ENCODE data around the gene BOD1L1.

Gene BOD1L1

DNA sequence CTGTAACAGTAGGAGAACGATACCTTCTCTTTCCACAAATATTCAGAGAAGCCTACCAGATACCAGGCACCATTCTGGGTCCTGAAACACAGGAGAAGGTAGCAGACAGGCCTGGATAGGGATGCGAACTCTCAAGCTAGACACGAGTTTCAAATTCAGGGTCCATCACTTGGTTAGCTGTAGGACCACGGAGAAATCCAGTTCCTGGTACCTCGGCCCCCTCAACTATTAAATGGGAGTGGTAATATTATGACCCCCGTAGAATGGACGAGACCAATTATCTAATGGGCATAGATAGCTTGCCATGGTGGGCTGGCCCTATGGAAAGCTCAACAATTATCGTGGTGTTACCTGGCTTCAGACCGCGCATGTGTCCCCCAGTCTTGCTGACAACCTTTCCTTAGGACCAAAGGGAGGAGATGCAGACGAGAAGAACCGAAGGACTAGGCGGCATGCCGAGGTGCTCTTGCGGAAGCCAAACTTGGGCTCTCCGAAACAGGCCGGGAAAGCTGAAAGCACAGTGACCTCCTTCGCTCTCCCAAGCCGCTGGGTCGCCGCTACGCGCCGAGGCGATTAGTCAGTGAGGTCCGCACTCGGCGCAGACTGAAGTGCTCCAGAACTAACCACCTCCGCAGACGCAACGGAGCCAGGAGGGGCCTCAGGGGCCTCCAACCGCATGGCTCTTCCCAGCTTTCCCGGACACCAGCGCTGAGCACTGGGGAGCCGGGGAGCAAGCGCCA lies 102.9 kb downstream of the BOD1L1 start:
- no peak overlapping the region for H3K4me3 ChIP-seq (ENCODE audit: low read depth, low read length)
- TF ChIP-seq, protein P1, sequence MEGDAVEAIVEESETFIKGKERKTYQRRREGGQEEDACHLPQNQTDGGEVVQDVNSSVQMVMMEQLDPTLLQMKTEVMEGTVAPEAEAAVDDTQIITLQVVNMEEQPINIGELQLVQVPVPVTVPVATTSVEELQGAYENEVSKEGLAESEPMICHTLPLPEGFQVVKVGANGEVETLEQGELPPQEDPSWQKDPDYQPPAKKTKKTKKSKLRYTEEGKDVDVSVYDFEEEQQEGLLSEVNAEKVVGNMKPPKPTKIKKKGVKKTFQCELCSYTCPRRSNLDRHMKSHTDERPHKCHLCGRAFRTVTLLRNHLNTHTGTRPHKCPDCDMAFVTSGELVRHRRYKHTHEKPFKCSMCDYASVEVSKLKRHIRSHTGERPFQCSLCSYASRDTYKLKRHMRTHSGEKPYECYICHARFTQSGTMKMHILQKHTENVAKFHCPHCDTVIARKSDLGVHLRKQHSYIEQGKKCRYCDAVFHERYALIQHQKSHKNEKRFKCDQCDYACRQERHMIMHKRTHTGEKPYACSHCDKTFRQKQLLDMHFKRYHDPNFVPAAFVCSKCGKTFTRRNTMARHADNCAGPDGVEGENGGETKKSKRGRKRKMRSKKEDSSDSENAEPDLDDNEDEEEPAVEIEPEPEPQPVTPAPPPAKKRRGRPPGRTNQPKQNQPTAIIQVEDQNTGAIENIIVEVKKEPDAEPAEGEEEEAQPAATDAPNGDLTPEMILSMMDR (IDR thresholded peaks at IDR 0.05; ENCODE audit: borderline replicate concordance, insufficient read depth, low read depth, low read length), result no peak

DNA sequence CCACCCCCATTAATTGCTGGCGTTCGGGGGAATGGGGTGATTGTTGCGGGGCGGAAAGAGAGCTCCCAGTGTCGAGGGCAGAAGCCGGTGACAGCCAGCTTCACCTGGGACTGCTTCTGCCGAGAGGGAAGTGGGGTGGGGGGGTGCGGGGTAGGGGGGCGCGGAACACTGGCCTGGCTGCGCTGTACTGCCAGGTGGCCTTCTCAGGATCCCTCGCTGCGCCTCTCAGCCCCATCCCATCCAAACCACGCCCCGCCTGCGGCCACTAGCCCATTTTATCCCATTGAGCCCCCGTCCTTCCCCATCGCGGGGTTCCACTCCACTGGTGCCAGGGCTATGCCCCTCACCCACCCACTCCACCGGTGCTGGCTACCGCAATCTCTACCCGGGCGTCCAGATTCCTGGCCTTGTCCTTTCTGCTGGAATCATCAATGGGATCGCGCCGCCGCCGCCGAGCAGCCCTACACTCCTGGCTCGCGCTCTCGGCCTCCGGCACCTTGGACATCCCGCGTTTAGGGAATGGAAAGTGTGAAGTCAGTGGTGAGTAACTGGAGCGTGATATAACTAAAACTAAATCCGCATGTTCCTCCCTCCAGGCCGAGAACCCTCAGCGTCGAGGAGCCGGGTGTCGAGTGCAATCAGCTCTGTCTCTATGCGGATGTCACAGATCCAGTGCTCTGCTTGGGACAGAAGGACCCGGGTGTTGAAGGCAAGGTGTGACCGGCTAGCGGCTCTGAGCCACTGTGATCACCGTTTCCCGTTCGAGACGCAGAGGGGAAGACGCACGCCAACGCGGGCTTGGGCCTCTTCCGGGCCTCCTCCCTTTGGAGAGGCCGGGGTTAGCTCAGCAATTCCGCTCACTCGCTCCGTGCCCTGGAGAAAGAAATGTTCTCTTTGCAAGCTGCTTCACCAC lies 103.7 kb downstream of the BOD1L1 start:
- TF ChIP-seq, protein P1 (IDR thresholded peaks at IDR 0.05; ENCODE audit: borderline replicate concordance, insufficient read depth, low read depth, low read length), result no peak
- H3K4me3 ChIP-seq (ENCODE audit: low read depth, low read length), result no peak overlapping the region

DNA sequence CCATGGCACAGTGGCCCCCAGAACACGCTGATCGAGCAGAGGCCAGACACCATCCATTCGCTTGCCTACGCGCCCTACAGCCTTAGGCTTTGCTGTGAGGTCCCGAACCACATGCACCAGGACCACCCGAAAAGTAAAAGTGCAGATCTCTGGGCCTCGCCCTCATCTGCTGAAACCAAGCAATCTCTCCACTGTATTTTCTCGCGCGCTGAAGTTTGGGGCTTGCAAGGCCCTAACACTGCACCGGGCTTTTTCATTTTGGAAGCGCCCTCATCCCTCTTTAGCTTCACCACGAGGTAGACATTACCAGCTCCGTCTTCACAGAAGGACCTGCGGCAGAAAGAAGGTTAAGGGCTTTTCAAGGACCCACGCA lies 104.4 kb downstream of the BOD1L1 start:
- no peak overlapping the region for H3K4me3 ChIP-seq (ENCODE audit: low read depth, low read length)

DNA sequence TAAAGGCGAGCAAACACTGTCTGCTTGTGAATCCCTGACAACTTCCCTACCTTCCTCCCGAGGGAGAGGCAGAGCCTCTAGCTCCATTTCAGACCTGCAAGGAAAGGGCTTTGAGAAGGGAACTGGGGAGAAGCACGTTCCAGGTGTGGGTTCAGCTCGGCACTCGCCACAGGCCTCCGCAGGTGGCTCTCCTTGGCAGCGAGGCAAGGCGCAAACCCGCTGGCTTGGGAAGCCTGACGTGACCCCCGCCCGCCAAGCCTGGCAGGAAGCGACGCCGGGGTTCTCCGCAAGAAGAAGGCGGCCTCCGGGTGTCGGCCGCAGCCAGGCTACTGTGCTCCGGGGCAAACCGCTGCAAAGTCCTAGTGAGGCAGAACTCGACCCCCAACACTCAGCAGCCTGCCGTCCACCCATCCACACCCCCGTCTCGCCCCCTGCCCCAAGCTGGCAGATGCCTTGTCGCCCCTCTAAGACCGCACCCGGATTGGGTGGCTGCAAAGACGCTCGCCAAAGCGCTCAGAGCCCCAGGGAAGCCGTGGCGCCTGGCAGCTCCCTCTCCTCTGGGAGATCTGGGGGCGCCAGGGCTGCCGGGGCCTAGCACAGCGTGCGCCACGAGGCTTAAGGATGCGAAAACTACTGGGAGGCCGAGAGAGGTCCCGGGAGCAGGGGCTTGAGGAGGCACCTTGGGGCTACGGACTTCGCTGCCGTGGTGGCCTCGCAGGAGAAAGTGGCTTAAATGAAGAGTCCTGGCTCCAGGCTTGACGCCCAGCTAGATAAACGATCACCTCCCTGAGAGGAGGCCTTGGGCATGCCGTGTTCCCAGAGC lies 105.0 kb downstream of the BOD1L1 start:
- no peak overlapping the region for H3K4me3 ChIP-seq (ENCODE audit: low read depth, low read length)
- TF ChIP-seq, protein P1 (IDR thresholded peaks at IDR 0.05; ENCODE audit: borderline replicate concordance, insufficient read depth, low read depth, low read length), result no peak

More for the DNA sequence above, 104.4 kb downstream of the BOD1L1 start:
- TF ChIP-seq, protein P1 (IDR thresholded peaks at IDR 0.05; ENCODE audit: borderline replicate concordance, insufficient read depth, low read depth, low read length), result no peak

DNA sequence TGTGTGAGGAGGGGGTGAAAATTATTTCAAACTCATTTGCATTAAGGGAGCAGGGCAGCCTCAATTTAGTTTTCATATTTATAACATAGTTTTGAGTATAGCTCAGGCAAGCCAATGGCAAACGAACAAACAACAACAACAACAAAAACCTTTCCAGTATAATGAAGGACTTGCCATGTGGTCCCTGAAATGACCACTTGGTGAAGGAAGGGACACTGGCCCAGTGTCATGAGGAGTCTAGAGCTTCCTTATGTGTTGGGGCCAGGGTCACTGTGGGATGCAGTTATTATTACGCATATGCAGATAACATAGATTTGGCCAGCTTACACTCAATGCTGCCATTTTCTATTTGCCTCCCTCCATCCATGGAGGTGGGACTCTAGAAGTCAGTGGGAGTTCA lies 106.5 kb downstream of the BOD1L1 start:
- H3K4me3 ChIP-seq (ENCODE audit: low read depth, low read length), result no peak overlapping the region
- TF ChIP-seq, protein P1 (IDR thresholded peaks at IDR 0.05; ENCODE audit: borderline replicate concordance, insufficient read depth, low read depth, low read length), result no peak

Data from GM12875 (cell line).